ENCODE data around the gene PSMD13. TPM values are rescaled to one million over a fixed set of nuclear protein-coding genes. Genes with fewer than 3 reads are reported as not detected.
A peak's percentile ranks its signal among the peaks of the same experiment; 100 is the strongest.

PSMD13 gene
- total and polyA plus RNA-seq, 2 of the 13 experiments (the other 11 are each of a cell fraction or from before 2014, with no cell fraction given), result 83.0 to 117 TPM

- no peak for TF ChIP-seq ZNF205 (CRISPR knock-in tag; IDR thresholded peaks at IDR 0.05)
- TF ChIP-seq RERE (CRISPR knock-in tag; IDR thresholded peaks at IDR 0.05; ENCODE audit: low read depth), result 0 out of 2 replicates have a peak, but pooled peaks have one; percentile 12
- no peak for TF ChIP-seq JUN (CRISPR knock-in tag; IDR thresholded peaks at IDR 0.05)
- TF ChIP-seq ATF7-NPFF (CRISPR knock-in tag; IDR thresholded peaks at IDR 0.05; ENCODE audit: low read depth), result peak; percentile 92
- TF ChIP-seq RARG (CRISPR knock-in tag; IDR thresholded peaks at IDR 0.05; ENCODE audit: low read depth), result 0 out of 2 replicates have a peak, but pooled peaks have one; percentile 81
- TF ChIP-seq ZFP62 (CRISPR knock-in tag; IDR thresholded peaks at IDR 0.05), result no peak
- peak; percentile 78; the same call in 1 of the 2 replicates for TF ChIP-seq MEIS1 (CRISPR knock-in tag; IDR thresholded peaks at IDR 0.05; ENCODE audit: borderline replicate concordance)
- no peak for TF ChIP-seq ZSCAN12 (CRISPR knock-in tag; IDR thresholded peaks at IDR 0.05)
- no peak for TF ChIP-seq ARNT (IDR thresholded peaks at IDR 0.05)
- peak; percentile 32 for TF ChIP-seq AGO2 (optimal IDR thresholded peaks at IDR 0.05; ENCODE audit: low read depth, low read length)
- TF ChIP-seq TBX3 (IDR thresholded peaks at IDR 0.05; ENCODE audit: borderline replicate concordance), result peak; percentile 28; the same call in 1 of the 2 replicates
- peak; percentile 75 for TF ChIP-seq HNRNPLL (IDR thresholded peaks at IDR 0.05; ENCODE audit: low read depth, low read length, poor library complexity, severe bottlenecking)
- TF ChIP-seq ZNF879 (CRISPR knock-in tag; IDR thresholded peaks at IDR 0.05), result no peak
- TF ChIP-seq XRCC5 (optimal IDR thresholded peaks at IDR 0.05; ENCODE audit: low read length), result peak; percentile 11
- TF ChIP-seq KDM4B (CRISPR knock-in tag; IDR thresholded peaks at IDR 0.05), result peak; percentile 66
- no peak for TF ChIP-seq ZBTB4 (CRISPR knock-in tag; IDR thresholded peaks at IDR 0.05; ENCODE audit: borderline replicate concordance)
- TF ChIP-seq ZBTB49 (CRISPR knock-in tag; IDR thresholded peaks at IDR 0.05; ENCODE audit: borderline replicate concordance), result no peak
- no peak for TF ChIP-seq TP53 (CRISPR knock-in tag; conservative IDR thresholded peaks at IDR 0.05)
Measured at GRCh38 chr11:207208-207862, 29.4 kb upstream of the PSMD13 start, which contains the start of the genes BET1L and RIC8A (continued).

All from HepG2 (cell line).